Mammary epithelial cell (primary cell): ENCODE measurements around the gene METAP1D.

Experiments used
- EZH2 ChIP-seq: IDR thresholded peaks from 2 replicates; pipeline ENCODE4 v1.6.1; 2012; ENCODE audit warnings: low read length, inconsistent platforms, borderline replicate concordance
- TF ChIP-seq, protein P1 (sequence below), 2 donors: IDR thresholded peaks in 1 of 2; conservative IDR thresholded peaks in 1 of 2; 2 replicates each; pipeline ENCODE4 v1.5.1; 2011 to 2012; ENCODE audit warnings: inconsistent platforms in 2 of 2, low read length in 2 of 2, mild to moderate bottlenecking in 2 of 2, control low read depth in 1 of 2, low read depth in 1 of 2; ENCODE audit not compliant: insufficient read depth in 1 of 2; ENCODE audit errors: extremely low read depth in 1 of 2

DNA sequence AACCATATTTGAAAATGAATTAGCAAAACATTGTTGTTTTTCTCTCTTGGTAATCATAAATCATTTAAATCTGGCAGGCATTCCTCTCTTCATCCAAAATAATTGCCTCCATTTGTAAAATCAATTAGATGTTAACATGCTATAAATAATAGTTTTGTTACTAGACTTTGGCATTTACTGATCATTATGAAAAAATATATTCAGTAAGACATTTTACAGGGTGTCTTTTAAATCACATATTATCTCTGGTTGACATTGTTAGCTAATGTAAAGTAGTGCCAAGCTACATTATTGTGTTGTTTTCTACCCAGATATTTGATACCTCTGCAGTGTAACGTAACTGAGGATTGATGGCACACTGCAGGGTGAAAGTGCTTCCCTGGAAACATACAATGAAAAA lies 53.7 kb downstream of the METAP1D start:
- TF ChIP-seq, protein P1, sequence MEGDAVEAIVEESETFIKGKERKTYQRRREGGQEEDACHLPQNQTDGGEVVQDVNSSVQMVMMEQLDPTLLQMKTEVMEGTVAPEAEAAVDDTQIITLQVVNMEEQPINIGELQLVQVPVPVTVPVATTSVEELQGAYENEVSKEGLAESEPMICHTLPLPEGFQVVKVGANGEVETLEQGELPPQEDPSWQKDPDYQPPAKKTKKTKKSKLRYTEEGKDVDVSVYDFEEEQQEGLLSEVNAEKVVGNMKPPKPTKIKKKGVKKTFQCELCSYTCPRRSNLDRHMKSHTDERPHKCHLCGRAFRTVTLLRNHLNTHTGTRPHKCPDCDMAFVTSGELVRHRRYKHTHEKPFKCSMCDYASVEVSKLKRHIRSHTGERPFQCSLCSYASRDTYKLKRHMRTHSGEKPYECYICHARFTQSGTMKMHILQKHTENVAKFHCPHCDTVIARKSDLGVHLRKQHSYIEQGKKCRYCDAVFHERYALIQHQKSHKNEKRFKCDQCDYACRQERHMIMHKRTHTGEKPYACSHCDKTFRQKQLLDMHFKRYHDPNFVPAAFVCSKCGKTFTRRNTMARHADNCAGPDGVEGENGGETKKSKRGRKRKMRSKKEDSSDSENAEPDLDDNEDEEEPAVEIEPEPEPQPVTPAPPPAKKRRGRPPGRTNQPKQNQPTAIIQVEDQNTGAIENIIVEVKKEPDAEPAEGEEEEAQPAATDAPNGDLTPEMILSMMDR (conservative IDR thresholded peaks at IDR 0.05 in 1 of 2, IDR thresholded peaks at IDR 0.05 in 1 of 2; ENCODE audit: extremely low read depth in 1 of 2, insufficient read depth in 1 of 2, low read depth in 1 of 2, low read length in 2 of 2): no peak
- no peak for TF ChIP-seq EZH2
